Stimulated activated CD8-positive, alpha-beta memory T cell treated with anti-CD3 and anti-CD28 coated beads, Interleukin-15, amount 100 ng/mL, for 48 hours (primary cell): ENCODE results near the gene ELP2.
"Not testable (repeated sequence)": the region's sequence is repeated elsewhere in the genome, so short reads cannot be mapped to it uniquely, and the experiment has no call there.

Experiments
- DNase-seq, 2 donors: peaks; one replicate each; pipeline ENCODE4 v3.0.0-alpha.2; 2020; ENCODE audit warnings: low read depth in 2 of 2

Gene ELP2

DNA sequence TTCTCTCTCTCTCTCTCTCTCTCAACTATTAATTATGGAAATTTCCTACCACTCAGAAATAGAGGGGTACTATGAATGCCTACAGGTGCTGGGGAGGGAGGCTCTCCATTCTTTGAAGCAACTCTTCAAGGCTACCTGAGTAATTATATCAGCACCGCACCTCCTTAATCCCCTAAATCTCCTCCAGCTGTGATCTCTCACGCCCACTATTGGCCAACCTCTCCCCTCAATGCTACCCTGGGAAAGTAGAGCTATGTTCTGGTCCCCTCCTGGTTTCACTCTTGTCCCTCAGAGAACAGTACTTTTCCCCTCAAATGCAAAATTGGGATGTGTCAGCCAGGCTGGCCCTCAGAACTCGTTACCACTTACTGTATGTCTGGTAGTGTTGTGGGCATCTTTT is 59.2 kb downstream of the ELP2 start:
- no peak for DNase-seq

DNA sequence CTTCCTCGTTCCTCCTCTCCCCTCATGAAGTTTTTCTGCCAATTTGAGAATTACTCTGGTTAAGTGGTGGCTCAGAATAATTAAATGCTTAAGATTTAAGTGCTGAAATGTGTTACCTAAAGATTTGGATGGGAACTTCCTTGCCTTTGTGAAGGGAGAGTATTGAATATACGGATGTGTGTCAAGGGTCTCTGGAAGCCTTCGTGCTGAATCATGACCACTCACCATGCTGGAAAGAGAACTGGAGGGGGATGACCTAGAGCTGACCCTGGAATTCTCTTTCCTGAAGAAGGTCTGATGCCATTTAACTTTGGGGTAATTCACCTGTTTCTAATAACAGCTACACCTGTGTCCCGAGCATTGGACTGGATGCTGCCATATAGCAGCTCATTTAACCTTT is 59.8 kb downstream of the ELP2 start:
- no peak for DNase-seq

DNA sequence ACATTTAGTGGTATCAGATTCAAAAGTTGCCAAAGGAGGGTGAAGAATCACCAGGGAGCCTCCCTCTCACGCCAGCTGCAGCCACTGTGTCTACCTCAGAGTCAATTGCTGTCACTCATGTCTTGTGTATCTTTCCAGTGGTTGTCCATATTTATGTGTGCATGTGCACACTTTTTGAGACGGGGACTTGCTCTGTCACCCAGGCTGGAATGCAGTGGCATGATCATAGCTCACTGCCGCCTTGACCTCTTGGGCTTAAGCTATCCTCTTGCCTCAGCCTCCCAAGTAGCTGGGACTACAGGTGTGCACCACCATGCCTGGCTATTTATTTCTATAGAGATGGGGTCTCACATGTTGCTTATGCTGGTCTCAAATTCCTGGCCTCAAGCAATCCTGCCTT is 61.6 kb downstream of the ELP2 start:
- DNase-seq, result no peak

DNA sequence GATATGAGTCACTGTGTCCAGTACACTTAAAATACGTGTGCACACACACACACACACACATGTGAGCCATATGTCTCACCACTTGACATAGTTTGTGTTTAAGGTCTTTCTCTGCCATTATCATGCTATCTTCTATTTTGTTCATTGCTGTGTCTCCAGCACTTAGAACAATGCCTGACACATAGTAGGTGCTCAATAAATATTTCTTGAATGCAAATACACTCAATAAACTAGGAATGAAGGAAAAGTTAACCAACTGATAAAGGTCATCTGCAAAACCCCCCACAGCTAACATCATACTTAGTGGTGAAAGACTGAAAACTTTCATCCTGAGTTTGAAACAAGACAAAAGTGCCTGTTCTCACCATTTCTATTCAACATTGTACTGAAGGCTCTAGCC is 62.0 kb downstream of the ELP2 start:
- no peak for DNase-seq

DNA sequence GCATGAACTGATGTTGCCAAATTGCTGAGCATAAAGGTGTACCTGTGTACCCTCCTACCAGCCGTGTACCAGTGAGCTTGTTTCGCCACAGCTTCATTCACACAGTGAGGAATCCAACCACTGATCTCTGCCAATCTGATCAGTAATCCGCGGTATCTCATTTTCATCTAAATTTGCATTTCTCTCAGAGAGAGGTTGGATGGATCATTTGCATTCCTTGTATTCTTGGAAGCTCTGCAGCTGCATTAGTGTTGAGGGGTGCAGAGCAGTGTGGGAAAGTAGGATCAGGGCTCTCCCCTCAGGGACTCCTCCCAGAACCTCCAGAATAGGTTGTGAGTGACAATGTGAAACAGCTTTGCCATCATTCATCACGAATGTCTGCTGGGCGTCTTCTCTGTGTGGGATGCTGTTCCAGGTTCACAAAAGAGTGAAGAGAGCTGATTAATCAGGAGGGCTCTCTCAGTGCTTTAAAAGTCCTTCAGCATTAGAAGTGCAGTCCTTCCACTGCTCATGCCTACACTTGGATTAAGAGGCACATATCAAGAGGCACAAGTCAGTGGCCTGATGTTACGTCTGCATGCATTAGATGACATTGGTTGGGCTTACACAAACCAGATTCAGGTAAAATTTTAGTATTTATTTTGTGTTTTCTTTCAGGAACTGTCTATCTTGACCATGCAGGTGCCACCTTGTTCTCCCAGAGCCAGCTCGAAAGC is 65.1 kb downstream of the ELP2 start:
- no peak for DNase-seq

DNA sequence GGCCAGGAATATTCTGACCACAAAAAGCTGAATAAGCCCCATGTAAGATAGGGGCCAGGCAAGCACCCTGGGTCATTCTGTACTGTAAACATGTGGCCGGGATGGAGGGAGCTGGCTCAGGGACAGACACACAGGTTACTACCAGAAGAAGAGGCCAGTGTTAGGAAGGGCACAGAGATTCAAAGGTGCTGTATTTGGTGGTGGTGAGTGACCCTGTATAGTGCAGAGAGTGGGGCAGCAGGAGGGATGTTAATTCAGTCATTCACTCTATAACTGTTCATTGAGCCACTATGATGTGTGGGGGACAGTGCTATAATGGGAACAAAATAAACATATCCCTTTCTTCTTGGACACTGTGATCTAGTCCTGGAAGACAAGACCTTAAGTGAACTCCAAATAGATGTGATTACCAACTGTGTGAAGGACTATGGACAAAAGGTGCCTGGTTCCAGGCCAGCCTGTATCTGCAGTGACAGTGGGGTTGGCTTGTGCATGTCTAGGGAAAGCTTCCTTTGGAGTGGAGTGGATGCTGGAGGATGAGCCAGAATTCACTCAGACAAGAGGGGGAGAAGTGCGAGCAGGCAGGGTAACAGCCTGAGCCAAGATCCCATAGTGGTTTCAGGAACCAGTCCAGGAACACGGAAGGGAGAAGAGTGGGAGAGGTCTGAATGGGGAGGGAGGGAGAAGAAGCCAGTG is 65.9 kb downstream of the ELP2 start:
- DNase-seq, result no peak

DNA sequence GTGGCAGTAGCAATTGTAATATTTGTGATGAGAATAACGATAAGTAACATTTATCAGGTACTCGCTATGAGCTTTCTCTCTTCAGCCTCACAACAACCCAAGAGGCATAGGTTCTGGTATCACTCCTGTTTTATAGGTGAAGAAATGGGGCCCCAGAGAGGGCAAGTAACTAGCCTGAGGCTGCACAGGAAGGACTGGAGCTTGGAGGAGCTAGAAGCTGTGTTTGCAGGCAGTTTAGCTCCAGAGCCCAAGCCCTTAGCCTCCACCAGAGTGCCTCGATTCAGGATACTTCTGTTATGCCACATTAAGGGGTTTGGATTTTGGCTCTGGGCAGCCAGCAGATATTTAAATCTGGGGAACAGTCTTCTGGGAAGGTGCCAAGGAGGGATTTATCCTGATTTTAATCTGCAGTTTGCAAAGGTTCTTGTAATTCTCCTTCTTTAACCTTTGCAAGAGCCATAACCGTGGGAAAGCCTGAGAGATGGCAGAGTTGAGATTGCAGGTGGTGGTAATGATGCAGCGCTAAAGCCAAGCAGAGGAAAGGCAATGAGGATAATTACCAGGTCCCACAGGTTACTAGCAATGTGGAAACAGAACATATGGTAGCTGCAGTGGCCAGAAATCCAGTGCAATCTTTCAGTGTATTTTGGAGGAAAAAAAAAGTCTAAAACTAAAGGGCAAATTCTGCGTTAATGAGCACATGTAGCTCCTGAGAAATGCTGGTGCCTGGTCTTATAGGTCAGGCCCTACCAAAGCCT is 66.7 kb downstream of the ELP2 start:
- no peak for DNase-seq

DNA sequence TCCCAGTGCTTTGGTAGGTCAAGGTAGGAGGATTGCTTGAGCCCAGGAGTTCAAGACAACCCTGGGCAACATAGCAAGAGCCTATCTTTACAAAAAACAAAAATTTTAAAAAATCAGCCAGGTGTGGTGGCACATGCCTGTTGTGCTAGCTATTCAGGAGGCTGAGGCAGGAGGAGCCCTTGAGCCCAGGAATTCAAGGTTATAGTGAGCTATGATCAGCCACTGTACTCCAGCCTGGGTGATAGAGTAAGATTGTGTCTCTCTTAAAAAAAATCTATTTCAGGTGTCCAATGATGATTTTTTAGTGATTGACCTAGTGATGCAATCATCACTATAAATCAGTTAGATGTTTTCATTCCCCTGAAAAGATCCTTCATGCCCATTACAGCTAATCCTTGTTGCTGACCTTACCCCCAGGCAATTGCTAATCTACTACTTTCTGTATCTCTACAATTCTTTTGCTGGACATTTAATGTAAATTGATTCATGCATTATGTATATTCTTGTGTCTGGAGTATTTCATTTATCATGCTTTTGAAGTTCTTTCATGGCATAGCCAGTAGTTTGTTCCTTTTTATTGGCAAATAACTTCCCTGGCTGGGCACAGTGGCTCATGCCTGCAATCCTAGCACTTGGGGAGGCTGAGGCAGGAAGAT is 67.9 kb downstream of the ELP2 start:
- no peak for DNase-seq

DNA sequence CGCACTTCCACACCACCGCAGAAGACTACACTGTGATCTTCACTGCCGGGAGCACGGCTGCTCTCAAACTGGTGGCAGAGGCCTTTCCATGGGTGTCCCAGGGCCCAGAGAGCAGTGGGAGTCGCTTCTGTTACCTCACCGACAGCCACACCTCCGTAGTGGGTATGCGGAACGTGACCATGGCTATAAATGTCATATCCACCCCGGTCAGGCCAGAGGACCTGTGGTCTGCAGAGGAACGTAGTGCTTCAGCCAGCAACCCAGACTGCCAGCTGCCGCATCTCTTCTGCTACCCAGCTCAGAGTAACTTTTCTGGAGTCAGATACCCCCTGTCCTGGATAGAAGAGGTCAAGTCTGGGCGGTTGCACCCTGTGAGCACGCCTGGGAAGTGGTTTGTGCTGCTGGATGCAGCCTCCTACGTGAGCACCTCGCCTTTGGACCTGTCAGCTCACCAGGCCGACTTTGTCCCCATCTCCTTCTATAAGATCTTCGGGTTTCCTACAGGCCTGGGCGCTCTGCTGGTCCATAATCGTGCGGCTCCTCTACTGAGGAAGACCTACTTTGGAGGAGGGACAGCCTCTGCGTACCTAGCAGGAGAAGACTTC is 70.1 kb downstream of the ELP2 start:
- no peak for DNase-seq

DNA sequence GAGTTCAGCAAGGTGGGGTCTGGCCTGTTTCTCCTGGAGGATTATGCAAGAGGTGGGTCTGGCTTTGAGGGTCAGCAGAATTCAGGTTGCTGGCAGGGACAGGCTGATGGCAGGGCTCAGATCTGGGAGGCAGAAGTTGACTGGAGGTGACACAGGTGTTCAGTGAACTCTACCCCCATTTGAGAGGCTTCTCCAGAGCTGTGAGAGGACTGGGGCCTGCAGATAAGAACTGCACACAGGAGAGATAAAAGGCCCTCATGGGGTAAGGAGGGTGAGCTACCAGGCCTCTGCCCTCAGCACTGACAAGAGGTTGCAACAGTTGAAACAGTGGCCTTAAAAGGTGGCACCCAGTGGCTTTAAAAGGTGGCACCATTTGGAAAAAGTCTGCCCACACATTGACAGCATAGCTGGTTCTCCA is 70.7 kb downstream of the ELP2 start:
- DNase-seq, result no peak

DNA sequence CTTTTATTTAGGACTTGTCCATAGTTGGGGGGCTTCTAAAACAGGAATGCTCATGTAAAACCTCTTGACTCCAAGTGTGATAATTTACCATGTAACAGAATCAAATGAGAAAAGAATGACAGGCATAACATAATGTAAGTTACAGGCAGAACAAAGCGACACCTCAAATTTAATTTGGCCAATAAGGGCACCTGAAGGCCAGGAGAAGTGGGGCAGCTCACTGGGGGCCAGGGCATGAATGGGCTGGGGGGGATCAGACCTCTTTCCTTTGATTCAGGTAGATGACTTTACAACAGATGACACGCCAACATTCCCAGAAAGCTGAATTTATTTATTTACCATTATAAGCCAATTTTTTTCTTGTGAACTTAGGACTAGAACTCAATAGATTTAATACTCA is 72.1 kb downstream of the ELP2 start:
- DNase-seq, result no peak

DNA sequence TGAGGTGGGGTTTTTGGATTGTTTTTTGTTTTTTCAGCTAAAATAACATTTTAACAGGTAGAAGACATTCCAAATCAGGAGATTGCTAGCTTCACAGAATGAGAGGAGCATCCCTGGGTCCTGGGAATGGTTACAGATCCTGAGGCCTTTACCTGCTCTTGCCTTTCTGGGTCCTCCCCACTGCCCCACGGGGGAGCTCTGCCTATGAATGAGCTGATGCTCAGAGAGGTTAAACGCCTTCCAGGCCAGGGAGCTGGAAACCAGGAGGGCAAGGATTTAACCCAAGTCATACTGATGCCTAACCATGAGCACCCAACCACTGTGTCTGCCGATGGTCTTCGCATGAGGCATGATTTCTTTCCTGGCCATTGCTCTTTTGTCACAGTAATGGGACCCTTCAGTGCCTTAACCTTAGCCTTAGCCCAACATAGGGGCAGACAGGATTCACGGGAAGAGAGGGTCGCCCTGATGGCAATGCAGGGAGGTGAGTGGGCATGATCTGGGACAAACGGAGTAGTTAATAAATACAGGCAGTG is 73.7 kb downstream of the ELP2 start:
- no peak for DNase-seq

DNA sequence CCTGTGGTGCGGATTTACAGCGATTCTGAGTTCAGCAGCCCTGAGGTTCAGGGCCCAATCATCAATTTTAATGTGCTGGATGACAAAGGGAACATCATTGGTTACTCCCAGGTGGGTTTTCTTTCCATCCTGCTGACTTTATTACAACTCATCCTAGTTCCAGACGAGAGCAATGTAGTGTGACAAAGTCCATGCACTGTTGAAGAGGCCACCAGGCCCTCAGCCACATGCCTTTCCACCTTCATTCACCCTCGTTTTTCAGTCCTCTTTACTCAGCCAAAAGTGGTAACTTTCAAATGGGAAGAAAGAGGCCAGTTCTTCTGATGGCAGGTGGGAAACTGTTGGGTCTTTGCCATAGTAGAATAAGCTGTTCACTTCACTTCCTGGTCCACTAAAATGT is 75.5 kb downstream of the ELP2 start:
- no peak for DNase-seq

DNA sequence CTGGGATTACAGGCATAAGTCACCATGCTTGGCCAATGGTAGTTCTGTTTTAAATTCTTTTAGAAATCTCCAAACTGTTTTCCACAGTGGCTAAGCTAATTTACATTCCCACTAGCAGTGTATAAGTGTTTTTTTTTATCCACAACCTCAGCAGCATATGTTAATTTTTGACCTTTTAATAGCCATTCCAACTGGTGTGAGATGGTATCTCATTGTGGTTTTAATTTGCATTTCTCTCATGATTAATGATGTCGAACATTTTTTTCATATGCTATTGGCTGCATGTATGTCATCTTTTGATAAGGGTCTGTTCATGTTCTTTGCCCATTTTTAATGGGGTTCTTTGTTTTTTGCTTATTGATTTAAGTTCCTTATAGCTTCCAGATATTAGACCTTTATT is 77.6 kb downstream of the ELP2 start:
- no peak for DNase-seq

DNA sequence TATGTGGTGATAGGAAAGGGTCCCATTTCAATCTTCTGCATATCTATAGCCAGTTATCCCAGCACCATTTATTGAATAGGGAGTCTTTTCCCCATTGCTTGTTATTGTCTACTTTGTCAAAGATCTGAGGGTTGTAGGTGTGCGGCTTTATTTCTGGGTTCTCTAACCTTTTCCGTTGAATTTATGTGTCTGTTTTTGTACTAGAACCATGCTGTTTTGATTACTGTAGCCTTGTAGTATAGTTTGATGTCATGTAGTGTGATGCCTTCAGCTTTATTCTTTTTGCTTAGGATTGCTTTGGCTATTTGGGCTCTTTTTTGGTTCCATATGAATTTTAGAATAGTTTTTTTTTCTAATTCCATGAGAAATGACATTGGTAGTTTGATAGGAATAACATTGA is 78.3 kb downstream of the ELP2 start:
- DNase-seq, result not testable (repeated sequence)

DNA sequence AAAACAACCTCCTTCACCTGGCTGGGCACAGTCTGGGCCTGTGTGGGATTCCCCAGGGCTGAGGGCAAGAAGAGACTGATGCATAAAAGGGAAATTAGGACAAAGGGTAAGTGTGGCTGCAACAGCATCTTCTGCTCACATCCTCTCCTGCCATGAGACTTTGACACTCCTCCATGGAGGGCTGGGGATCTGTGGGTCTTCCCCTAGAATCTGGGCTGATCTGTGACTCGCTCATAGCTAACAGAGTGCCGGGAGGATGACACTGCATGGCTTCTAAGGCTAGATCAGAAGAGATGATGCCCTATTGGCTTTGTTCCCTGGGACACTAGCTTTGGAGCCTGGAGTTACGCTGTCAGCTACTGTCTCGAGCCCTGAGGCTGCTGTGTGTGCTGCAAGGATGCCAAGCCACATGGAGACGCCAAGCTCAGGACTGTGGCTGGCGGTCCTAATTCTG is 81.9 kb downstream of the ELP2 start:
- DNase-seq, result no peak

DNA sequence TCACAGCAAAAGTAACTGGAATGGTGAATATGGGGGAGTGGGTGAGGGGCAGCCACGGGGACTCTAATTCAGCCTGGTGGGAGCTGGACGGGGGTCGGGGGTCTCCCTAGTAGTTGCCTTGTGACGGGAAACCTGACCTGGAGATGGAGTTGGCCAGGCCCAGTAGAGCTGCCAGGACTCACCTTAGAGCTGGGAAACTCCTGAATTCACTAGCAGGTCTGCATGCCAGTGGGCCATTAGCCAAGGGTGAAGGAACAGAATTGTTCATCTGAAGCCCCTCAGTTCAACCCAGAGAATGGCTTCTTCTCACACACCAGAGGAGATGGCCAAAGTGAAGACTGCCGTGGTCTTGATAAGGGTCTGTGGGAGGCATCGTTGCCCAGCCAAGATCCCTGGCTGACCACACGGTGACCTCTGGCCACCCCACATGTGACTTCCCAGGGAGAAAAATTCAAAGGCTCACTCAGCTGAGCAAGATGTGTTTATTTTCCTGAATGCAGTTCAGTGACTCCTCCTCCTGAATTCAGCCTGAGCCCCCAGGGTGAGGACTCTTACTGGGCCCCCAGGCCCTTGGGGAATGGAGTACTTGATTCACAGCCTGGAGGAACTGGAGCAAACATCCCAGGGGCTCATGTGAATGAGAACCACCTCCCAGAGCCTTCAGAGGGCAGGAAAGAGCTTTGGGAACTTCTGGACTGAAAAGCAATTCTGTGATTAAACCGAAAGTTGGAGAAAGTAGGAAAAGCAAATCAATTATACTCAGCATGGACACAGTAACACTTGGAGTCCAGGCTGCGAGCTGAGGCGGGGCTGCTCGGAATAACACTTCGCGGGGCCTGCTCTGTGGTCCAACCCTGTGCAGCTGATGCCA is 82.8 kb downstream of the ELP2 start:
- DNase-seq, result no peak

DNA sequence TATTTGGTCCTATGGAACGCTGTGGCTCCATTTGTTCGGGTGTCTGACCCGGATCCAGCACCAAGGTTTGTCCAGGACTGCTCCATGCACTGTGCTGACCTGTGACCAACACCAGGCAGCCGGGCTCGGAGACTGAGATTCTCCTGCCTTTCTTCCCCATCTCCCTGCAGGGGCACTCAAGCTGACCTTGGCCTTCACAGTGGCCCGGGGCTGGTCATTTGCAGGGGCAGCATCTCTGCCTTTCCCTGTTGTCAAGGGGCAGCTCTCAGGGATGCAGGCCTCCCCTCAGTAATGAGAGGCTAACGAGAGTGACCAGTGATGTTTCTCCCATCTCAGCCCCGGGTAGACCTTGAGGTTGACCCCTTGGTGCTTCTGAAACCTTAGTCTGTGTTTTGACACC is 85.1 kb downstream of the ELP2 start:
- DNase-seq, result no peak

DNA sequence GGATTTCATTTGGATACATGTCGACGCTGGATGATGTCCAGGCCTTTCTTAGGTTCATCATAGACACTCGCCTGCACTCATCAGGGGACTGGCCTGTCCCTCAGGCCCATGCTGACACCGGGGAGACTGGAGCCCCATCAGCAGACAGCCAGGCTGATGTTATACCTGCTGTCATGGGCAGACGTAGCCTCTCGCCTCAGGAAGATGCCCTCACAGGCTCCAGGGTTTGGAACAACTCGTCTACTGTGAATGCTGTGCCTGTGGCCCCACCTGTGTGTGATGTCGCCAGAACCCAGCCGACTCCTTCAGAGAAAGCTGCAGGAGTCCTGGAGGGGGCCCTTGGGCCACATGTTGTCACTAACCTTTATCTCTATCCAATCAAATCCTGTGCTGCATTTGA is 85.9 kb downstream of the ELP2 start:
- no peak for DNase-seq

DNA sequence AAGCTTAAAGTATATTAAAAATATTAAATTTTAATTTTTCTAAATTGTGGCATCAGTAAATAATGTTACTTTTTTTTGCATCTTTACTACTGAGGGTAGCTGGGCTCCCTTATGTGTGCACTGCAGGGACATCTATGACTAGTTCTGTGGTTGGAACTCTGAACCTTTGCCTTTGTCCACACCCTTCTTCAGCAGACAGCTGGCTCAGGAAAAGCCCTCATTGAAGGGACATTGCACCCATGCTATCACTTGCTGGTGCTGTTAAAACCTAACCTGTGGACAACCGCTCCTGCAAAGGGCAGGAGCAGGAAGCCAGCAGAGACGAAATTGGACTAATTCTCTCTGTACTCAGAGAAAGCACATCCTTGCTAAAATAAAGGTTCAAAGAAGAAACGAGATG is 87.6 kb downstream of the ELP2 start:
- no peak for DNase-seq

DNA sequence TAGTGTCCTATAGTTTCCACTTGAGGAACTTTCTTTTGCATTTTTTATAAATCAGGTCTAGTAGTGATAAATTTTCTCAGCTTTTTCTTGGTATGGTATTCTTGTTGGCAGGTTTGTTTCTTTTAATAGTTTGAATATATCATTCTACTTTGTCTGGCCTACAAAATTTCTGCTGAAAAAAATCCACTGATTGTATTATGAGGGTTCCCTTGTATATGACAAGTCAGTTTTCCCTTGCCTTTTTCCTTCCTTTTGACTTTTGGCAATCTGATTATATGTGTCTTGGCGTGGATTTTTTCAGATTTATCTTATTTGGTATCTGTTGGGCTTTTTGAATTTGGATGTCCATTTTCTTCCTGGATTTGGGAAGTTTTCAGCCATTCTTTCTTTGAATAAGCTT is 99.5 kb downstream of the ELP2 start:
- no peak for DNase-seq
